HG03354 (cell line): ENCODE results near the gene MEGF10.
"Not testable (repeated sequence)": the region's sequence is repeated elsewhere in the genome, so short reads cannot be mapped to it uniquely, and the experiment has no call there.

Experiments used
- ATAC-seq: cut with Tn5 transposase; IDR thresholded peaks from one replicate; pipeline ENCODE4 v1.9.1; 2021; ENCODE audit warnings: mild to moderate bottlenecking; ENCODE audit not compliant: unreplicated experiment, poor library complexity, severe bottlenecking

The MEGF10 gene

GRCh38 chr5:127290019-127290945, at the start of gene MEGF10:
Gene MEGF10 (plus strand): TSS chr5:127290796. CDS start chr5:127331309, 40,513 bp downstream.
- ATAC-seq: peak; percentile 71

- ATAC-seq: no peak
These were observed 47.6 kb upstream of the MEGF10 start for GRCh38 chr5:127243011-127243410.

- no peak for ATAC-seq
These were observed 35.8 kb upstream of the MEGF10 start for GRCh38 chr5:127254729-127255284.

- ATAC-seq: no peak
These were observed 33.6 kb upstream of the MEGF10 start for GRCh38 chr5:127256886-127257597.

- no peak for ATAC-seq
These were observed 29.9 kb upstream of the MEGF10 start for GRCh38 chr5:127260686-127261085.

GRCh38 chr5:127265473-127265872, 25.1 kb upstream of the MEGF10 start:
- not testable (repeated sequence) for ATAC-seq

- not testable (repeated sequence) for ATAC-seq
These were observed 22.3 kb upstream of the MEGF10 start for GRCh38 chr5:127268342-127268741.

GRCh38 chr5:127270713-127271112, 19.9 kb upstream of the MEGF10 start:
- ATAC-seq: not testable (repeated sequence)

- no peak for ATAC-seq
These were observed 14.9 kb upstream of the MEGF10 start for GRCh38 chr5:127275641-127276193.

GRCh38 chr5:127280491-127281220, 9.9 kb upstream of the MEGF10 start:
- no peak for ATAC-seq

- no peak for ATAC-seq
These were observed 9.0 kb upstream of the MEGF10 start for GRCh38 chr5:127281609-127282008.

- no peak for ATAC-seq
These were observed 1.9 kb upstream of the MEGF10 start for GRCh38 chr5:127288676-127289075.

GRCh38 chr5:127290946-127291693, 524 bp downstream of the MEGF10 start:
- no peak for ATAC-seq

GRCh38 chr5:127292030-127292735, 1.6 kb downstream of the MEGF10 start:
- ATAC-seq: no peak

GRCh38 chr5:127293373-127293772, 2.8 kb downstream of the MEGF10 start:
- no peak for ATAC-seq

GRCh38 chr5:127294829-127295228, 4.2 kb downstream of the MEGF10 start:
- no peak for ATAC-seq

- no peak for ATAC-seq
These were observed 4.9 kb downstream of the MEGF10 start for GRCh38 chr5:127295454-127295853.

GRCh38 chr5:127296321-127296720, 5.7 kb downstream of the MEGF10 start:
- no peak for ATAC-seq
